ENCODE measurements around the gene FHOD3.

GRCh38 chr18:36492604-36493329, 195.3 kb downstream of the FHOD3 start:
- TF ChIP-seq CTCF (IDR thresholded peaks at IDR 0.05): no peak
- no peak for TF ChIP-seq POLR2A (IDR thresholded peaks at IDR 0.05)
